8988T (cell line): ENCODE measurements around the gene CAMK2D.
A peak's percentile ranks its signal among the peaks of the same experiment; 100 is the strongest.
"Not testable (repeated sequence)": the region's sequence is repeated elsewhere in the genome, so short reads cannot be mapped to it uniquely, and the experiment has no call there.

Source experiments
- DNase-seq: peaks from one replicate; pipeline ENCODE4 v3.0.0; 2011

The CAMK2D gene

GRCh38 chr4:113761620-113762185, at the start of gene CAMK2D:
Gene CAMK2D, minus strand, starts transcription at chr4:113761738. Its CDS starts 670 bp downstream, at chr4:113761068.
- peak; percentile 26 for DNase-seq

GRCh38 chr4:113810906-113811305, 49.4 kb upstream of the CAMK2D start:
- no peak for DNase-seq

- no peak for DNase-seq
These were observed 47.8 kb upstream of the CAMK2D start for GRCh38 chr4:113809311-113809710.

GRCh38 chr4:113806850-113807249, 45.3 kb upstream of the CAMK2D start:
- DNase-seq: no peak

- DNase-seq: no peak
These were observed 40.3 kb upstream of the CAMK2D start for GRCh38 chr4:113801882-113802281.

- not testable (repeated sequence) for DNase-seq
These were observed 34.8 kb upstream of the CAMK2D start for GRCh38 chr4:113796381-113796780.

GRCh38 chr4:113790478-113790877, 28.9 kb upstream of the CAMK2D start:
- DNase-seq: no peak

- no peak for DNase-seq
These were observed 27.4 kb upstream of the CAMK2D start for GRCh38 chr4:113788888-113789287.

GRCh38 chr4:113785781-113786180, 24.2 kb upstream of the CAMK2D start:
- DNase-seq: no peak

- no peak for DNase-seq
These were observed 23.1 kb upstream of the CAMK2D start for GRCh38 chr4:113784497-113785250.

GRCh38 chr4:113783701-113784100, 22.2 kb upstream of the CAMK2D start:
- no peak for DNase-seq

GRCh38 chr4:113783289-113783688, 21.8 kb upstream of the CAMK2D start:
- DNase-seq: no peak

- no peak for DNase-seq
These were observed 20.0 kb upstream of the CAMK2D start for GRCh38 chr4:113781439-113782040.

GRCh38 chr4:113776679-113777078, 15.1 kb upstream of the CAMK2D start:
- DNase-seq: no peak

- no peak for DNase-seq
These were observed 14.5 kb upstream of the CAMK2D start for GRCh38 chr4:113776016-113776415.

GRCh38 chr4:113773756-113774155, 12.2 kb upstream of the CAMK2D start:
- no peak for DNase-seq

- DNase-seq: no peak
These were observed 11.5 kb upstream of the CAMK2D start for GRCh38 chr4:113773014-113773413.

- DNase-seq: no peak
These were observed 10.8 kb upstream of the CAMK2D start for GRCh38 chr4:113772319-113772718.

- no peak for DNase-seq
These were observed 8.2 kb upstream of the CAMK2D start for GRCh38 chr4:113769744-113770143.

- no peak for DNase-seq
These were observed 7.4 kb upstream of the CAMK2D start for GRCh38 chr4:113768952-113769351.

GRCh38 chr4:113766882-113767281, 5.3 kb upstream of the CAMK2D start:
- no peak for DNase-seq

- no peak for DNase-seq
These were observed 3.3 kb upstream of the CAMK2D start for GRCh38 chr4:113764720-113765264.

- not testable (repeated sequence) for DNase-seq
These were observed 2.4 kb upstream of the CAMK2D start for GRCh38 chr4:113763923-113764322.

- no peak for DNase-seq
These were observed 1.4 kb upstream of the CAMK2D start for GRCh38 chr4:113763029-113763285.
